ENCODE measurements around the gene TEX11. TPM values are rescaled to one million over a fixed set of nuclear protein-coding genes. Genes with fewer than 3 reads are reported as not detected.

The TEX11 gene
- total and polyA plus RNA-seq, 2 experiments from 2014 or later: 0.60 to 1.0 TPM

DNA sequence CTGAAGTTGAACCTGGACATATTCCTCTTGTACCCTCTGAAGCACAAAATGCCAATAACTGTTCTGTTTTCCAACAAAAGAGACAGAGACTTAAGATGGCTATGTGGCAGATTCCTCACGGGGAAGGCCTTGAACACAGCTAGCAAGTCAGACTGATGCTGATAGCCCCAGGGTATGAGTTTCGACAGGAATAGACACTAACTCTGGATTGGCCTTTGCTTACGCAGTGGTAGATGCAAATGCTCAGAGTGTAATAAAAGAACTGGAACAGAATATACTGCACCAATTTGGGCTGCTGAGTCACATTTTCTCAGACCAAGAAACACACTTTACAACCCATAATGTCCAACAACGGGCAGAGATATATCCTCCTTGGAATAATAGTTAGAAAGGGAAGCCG lies 290.0 kb downstream of the TEX11 start:
- Mint-ChIP-seq H3K27me3 (ENCODE audit: insufficient read depth, low read depth, poor library complexity) (no peaks in the 10 kb centered on the region), H3K9me3 (no peaks in the 10 kb centered on the region), H3K4me3 (no peak overlapping the region), H3K4me1 (peaks cover 8% of the 10 kb centered on the region; the same call in 2 of the 3 replicates), H3K27ac (no peak overlapping the region), H3K36me3 (ENCODE audit: low read depth) (no peaks in the 10 kb centered on the region)
- H3K36me3 ChIP-seq (ENCODE audit: insufficient read depth): no peaks in the 10 kb centered on the region
- H2AFZ ChIP-seq: no peak overlapping the region
- no peaks in the 10 kb centered on the region for H4K20me1 ChIP-seq (replicated peaks; ENCODE audit: insufficient read depth)
- no peaks in the 10 kb centered on the region for H3K27me3 ChIP-seq (ENCODE audit: insufficient read depth)
- no peak for DNase-seq (ENCODE audit: low spot score)
- H3K27ac ChIP-seq (ENCODE audit: low read depth): no peak overlapping the region
- H3K4me2 ChIP-seq: no peak overlapping the region
- TF ChIP-seq, protein P1, sequence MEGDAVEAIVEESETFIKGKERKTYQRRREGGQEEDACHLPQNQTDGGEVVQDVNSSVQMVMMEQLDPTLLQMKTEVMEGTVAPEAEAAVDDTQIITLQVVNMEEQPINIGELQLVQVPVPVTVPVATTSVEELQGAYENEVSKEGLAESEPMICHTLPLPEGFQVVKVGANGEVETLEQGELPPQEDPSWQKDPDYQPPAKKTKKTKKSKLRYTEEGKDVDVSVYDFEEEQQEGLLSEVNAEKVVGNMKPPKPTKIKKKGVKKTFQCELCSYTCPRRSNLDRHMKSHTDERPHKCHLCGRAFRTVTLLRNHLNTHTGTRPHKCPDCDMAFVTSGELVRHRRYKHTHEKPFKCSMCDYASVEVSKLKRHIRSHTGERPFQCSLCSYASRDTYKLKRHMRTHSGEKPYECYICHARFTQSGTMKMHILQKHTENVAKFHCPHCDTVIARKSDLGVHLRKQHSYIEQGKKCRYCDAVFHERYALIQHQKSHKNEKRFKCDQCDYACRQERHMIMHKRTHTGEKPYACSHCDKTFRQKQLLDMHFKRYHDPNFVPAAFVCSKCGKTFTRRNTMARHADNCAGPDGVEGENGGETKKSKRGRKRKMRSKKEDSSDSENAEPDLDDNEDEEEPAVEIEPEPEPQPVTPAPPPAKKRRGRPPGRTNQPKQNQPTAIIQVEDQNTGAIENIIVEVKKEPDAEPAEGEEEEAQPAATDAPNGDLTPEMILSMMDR (conservative IDR thresholded peaks at IDR 0.05; ENCODE audit: low read depth in 2 of 2): no peak
- TF ChIP-seq, protein P2, sequence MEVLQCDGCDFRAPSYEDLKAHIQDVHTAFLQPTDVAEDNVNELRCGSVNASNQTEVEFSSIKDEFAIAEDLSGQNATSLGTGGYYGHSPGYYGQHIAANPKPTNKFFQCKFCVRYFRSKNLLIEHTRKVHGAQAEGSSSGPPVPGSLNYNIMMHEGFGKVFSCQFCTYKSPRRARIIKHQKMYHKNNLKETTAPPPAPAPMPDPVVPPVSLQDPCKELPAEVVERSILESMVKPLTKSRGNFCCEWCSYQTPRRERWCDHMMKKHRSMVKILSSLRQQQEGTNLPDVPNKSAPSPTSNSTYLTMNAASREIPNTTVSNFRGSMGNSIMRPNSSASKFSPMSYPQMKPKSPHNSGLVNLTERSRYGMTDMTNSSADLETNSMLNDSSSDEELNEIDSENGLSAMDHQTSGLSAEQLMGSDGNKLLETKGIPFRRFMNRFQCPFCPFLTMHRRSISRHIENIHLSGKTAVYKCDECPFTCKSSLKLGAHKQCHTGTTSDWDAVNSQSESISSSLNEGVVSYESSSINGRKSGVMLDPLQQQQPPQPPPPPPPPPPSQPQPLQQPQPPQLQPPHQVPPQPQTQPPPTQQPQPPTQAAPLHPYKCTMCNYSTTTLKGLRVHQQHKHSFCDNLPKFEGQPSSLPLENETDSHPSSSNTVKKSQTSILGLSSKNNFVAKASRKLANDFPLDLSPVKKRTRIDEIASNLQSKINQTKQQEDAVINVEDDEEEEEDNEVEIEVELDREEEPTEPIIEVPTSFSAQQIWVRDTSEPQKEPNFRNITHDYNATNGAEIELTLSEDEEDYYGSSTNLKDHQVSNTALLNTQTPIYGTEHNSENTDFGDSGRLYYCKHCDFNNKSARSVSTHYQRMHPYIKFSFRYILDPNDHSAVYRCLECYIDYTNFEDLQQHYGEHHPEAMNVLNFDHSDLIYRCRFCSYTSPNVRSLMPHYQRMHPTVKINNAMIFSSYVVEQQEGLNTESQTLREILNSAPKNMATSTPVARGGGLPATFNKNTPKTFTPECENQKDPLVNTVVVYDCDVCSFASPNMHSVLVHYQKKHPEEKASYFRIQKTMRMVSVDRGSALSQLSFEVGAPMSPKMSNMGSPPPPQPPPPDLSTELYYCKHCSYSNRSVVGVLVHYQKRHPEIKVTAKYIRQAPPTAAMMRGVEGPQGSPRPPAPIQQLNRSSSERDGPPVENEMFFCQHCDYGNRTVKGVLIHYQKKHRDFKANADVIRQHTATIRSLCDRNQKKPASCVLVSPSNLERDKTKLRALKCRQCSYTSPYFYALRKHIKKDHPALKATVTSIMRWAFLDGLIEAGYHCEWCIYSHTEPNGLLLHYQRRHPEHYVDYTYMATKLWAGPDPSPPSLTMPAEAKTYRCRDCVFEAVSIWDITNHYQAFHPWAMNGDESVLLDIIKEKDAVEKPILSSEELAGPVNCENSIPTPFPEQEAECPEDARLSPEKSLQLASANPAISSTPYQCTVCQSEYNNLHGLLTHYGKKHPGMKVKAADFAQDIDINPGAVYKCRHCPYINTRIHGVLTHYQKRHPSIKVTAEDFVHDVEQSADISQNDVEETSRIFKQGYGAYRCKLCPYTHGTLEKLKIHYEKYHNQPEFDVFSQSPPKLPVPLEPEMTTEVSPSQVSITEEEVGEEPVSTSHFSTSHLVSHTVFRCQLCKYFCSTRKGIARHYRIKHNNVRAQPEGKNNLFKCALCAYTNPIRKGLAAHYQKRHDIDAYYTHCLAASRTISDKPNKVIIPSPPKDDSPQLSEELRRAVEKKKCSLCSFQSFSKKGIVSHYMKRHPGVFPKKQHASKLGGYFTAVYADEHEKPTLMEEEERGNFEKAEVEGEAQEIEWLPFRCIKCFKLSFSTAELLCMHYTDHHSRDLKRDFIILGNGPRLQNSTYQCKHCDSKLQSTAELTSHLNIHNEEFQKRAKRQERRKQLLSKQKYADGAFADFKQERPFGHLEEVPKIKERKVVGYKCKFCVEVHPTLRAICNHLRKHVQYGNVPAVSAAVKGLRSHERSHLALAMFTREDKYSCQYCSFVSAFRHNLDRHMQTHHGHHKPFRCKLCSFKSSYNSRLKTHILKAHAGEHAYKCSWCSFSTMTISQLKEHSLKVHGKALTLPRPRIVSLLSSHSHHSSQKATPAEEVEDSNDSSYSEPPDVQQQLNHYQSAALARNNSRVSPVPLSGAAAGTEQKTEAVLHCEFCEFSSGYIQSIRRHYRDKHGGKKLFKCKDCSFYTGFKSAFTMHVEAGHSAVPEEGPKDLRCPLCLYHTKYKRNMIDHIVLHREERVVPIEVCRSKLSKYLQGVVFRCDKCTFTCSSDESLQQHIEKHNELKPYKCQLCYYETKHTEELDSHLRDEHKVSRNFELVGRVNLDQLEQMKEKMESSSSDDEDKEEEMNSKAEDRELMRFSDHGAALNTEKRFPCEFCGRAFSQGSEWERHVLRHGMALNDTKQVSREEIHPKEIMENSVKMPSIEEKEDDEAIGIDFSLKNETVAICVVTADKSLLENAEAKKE (CRISPR knock-in tag; IDR thresholded peaks at IDR 0.05): no peak
- TF ChIP-seq ZNF331 (CRISPR knock-in tag; IDR thresholded peaks at IDR 0.05; ENCODE audit: low read depth) (no peak), EZH2phosphoT487 (IDR thresholded peaks at IDR 0.05; ENCODE audit: unreplicated experiment) (no peak), JUNB (IDR thresholded peaks at IDR 0.05; ENCODE audit: unreplicated experiment) (no peak), NANOG (IDR thresholded peaks at IDR 0.05; ENCODE audit: borderline replicate concordance) (no peak), ZNF114 (CRISPR knock-in tag; IDR thresholded peaks at IDR 0.05) (no peak), STAT1 (IDR thresholded peaks at IDR 0.05; ENCODE audit: unreplicated experiment) (no peak), CREB1 (CRISPR knock-in tag; IDR thresholded peaks at IDR 0.05; ENCODE audit: low read depth) (no peak), EZH2 (IDR thresholded peaks at IDR 0.05; ENCODE audit: low read depth, unreplicated experiment) (no peak)
- TF ChIP-seq, protein P3, sequence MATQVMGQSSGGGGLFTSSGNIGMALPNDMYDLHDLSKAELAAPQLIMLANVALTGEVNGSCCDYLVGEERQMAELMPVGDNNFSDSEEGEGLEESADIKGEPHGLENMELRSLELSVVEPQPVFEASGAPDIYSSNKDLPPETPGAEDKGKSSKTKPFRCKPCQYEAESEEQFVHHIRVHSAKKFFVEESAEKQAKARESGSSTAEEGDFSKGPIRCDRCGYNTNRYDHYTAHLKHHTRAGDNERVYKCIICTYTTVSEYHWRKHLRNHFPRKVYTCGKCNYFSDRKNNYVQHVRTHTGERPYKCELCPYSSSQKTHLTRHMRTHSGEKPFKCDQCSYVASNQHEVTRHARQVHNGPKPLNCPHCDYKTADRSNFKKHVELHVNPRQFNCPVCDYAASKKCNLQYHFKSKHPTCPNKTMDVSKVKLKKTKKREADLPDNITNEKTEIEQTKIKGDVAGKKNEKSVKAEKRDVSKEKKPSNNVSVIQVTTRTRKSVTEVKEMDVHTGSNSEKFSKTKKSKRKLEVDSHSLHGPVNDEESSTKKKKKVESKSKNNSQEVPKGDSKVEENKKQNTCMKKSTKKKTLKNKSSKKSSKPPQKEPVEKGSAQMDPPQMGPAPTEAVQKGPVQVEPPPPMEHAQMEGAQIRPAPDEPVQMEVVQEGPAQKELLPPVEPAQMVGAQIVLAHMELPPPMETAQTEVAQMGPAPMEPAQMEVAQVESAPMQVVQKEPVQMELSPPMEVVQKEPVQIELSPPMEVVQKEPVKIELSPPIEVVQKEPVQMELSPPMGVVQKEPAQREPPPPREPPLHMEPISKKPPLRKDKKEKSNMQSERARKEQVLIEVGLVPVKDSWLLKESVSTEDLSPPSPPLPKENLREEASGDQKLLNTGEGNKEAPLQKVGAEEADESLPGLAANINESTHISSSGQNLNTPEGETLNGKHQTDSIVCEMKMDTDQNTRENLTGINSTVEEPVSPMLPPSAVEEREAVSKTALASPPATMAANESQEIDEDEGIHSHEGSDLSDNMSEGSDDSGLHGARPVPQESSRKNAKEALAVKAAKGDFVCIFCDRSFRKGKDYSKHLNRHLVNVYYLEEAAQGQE (IDR thresholded peaks at IDR 0.05; ENCODE audit: unreplicated experiment): no peak
- H3K79me2 ChIP-seq (replicated peaks; ENCODE audit: insufficient read depth): no peaks in the 10 kb centered on the region
- no peak overlapping the region for H3K4me3 ChIP-seq
- no peak for ATAC-seq
- H3K9me2 ChIP-seq (ENCODE audit: insufficient read depth): no peaks in the 10 kb centered on the region
- H3F3A ChIP-seq (replicated peaks; ENCODE audit: low read depth): no peaks in the 10 kb centered on the region
- H3K4me1 ChIP-seq (ENCODE audit: insufficient read depth): peaks cover 8% of the 10 kb centered on the region; the same call in 1 of the 2 replicates
